ENCODE data around the gene LRRC23. TPM values are rescaled to one million over a fixed set of nuclear protein-coding genes. Genes with fewer than 3 reads are reported as not detected.

LRRC23 gene
- total and polyA plus RNA-seq, 9 of the 15 experiments (the other 6 are each of a cell fraction or from before 2014, with no cell fraction given), result 2.2 to 7.0 (median 3.0) TPM

- TF ChIP-seq CHAMP1 (IDR thresholded peaks at IDR 0.05), result no peak
- TF ChIP-seq TAF9B (IDR thresholded peaks at IDR 0.05; ENCODE audit: partially characterized antibody), result no peak
- no peak for TF ChIP-seq TBP (optimal IDR thresholded peaks at IDR 0.05; ENCODE audit: low read depth, low read length)
- TF ChIP-seq EP400 (IDR thresholded peaks at IDR 0.05), result no peak
- no peak for TF ChIP-seq ZMIZ1 (IDR thresholded peaks at IDR 0.05; ENCODE audit: low read depth in 2 of 2, low read length in 2 of 2)
- TF ChIP-seq ZNF785 (CRISPR knock-in tag; IDR thresholded peaks at IDR 0.05), result no peak
- TF ChIP-seq TCF3 (CRISPR knock-in tag; IDR thresholded peaks at IDR 0.05), result no peak
- no peak for TF ChIP-seq BRD9 (IDR thresholded peaks at IDR 0.05; ENCODE audit: low read depth, partially characterized antibody)
- no peak for TF ChIP-seq EZH2 (IDR thresholded peaks at IDR 0.05; ENCODE audit: borderline replicate concordance, low read depth, low read length)
- TF ChIP-seq CHD7 (IDR thresholded peaks at IDR 0.05; ENCODE audit: low read depth, low read length), result no peak
These were observed 9.8 kb downstream of the LRRC23 start, which contains the start of gene ENO2 (continued) for GRCh38 chr12:6914246-6914946.
